Inferior parietal cortex (tissue), 1 donor: Measurements from ENCODE around the gene RNF7.
"Not testable (repeated sequence)": the region's sequence is repeated elsewhere in the genome, so short reads cannot be mapped to it uniquely, and the experiment has no call there.

Experiments used
- DNase-seq: peaks from one replicate; pipeline ENCODE4 v3.0.0-alpha.2; 2016; ENCODE audit errors: extremely low spot score

The RNF7 gene

DNA sequence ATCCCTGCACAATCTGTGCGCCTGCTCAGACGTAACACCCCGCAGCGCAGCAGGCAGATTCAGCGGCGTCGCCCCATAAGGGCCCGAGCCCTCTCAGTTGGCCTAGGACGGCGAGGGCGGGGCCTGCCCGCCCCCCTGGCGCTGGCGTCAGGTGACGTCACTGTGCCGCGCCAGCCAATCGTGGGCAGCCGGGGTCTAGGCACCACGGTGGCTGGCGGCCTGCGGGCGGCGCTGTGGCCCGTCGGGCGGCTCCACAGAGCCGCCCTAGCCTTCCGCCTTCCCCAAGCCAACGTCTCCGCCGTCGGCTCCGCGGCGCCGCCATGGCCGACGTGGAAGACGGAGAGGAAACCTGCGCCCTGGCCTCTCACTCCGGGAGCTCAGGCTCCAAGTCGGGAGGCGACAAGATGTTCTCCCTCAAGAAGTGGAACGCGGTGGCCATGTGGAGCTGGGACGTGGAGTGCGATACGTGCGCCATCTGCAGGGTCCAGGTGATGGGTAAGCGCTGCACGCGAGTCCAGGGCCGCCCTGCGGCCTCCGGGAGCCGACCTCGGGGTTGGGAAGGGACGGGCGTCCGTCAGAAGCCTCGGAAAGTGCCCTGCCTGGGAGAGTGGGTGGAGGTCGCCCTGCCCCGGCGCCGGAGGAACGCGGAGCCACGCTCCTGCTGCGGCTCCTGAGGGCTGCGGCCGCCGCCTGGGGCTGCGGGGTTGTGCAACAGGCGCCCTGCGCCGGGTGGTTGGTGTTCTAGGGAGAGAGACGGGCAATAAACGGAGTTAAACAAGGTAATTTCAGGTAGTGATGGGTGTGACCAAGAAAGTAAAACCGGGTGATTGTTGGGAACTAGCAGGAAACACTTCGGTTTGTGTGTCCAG, at the start of gene RNF7:
Gene RNF7, plus strand, starts transcription at position 277 of the 869 bp plus-strand sequence. Its CDS starts 44 bp downstream, at position 321.
- DNase-seq = peak; percentile 96

GRCh38 chr3:141690431-141691072, 47.5 kb upstream of the RNF7 start:
- no peak for DNase-seq

DNA sequence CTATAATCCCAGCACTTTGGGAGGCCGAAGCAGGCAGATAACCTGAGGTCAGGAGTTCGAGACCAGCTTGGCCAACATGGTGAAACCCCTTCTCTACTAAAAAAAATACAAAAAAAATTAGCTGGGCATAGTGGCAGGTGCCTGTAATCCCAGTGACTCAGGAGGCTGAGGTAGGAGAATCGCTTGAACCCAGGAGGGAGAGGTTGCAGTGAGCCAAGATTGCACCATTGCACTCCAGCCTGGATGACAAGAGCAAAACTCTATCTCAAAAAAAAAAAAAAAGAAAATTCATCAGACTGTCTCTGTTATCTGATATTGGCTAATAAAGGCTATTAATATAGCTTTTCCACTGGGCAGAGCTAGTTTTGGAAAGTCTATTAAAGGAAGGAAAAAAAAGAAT, 46.6 kb upstream of the RNF7 start:
- DNase-seq = not testable (repeated sequence)

GRCh38 chr3:141692973-141693372, 45.1 kb upstream of the RNF7 start:
- not testable (repeated sequence) for DNase-seq

DNA sequence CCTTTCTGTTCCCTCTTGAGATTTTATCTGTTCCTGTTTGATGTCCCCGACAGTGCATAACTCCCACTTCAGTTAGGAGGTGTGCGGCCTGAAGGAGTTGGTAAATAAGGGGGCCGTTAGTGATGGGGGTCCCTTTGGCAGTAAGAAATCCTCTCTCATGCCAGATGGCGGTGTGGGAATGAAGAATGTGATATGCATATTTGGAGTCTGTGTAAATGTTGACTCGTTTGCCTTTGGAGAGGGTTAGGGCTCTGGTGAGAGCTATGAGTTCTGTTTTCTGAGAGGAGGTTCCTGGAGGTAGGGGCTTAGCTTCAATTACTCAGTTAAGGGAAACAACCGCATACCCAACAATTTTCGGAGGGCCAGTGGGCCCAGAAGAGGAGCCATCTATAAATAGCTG, 38.8 kb upstream of the RNF7 start:
- no peak for DNase-seq

DNA sequence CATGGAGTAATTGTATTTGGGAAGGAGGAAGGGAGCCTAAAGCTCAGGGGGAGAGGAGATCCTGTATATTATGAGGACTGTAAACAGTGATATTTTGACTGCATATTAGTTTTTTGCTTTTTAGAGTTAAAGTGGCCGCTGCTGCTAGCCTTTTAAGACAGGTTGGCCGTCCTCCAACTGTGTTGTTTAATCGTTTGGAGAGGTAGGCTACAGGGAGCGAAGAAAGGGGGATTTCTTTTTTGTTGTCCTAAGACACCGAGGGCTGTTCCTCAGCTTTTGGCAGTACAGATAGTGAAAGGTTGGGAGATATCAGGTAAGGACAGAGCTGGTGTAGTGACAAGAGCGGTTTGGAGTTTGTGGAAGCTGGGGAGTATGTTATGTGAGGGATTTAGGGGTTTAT, 38.2 kb upstream of the RNF7 start:
- DNase-seq = no peak

- not testable (repeated sequence) for DNase-seq
These were observed 34.7 kb upstream of the RNF7 start for GRCh38 chr3:141703367-141703766.

GRCh38 chr3:141707741-141708203, 30.3 kb upstream of the RNF7 start:
- DNase-seq = no peak

DNA sequence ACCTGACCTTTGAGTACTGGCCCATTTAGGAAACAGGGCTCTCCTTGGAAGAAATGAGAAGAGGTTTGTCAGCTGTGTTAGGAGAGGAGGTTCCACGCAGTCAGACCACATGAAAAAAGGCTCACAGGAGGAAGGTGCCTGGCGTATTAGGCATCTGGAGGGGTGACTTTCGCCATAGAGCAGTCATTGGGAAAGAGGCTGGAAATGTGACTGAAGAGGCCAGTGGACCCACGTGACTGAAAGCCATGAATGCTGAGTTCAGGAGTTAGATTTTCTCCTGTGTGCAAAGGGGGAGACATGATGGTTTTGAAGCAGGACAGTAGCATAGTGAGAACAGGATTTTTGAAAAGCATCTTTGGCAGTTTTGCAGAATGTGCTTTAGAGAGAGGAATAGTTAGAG, 29.7 kb upstream of the RNF7 start:
- no peak for DNase-seq

DNA sequence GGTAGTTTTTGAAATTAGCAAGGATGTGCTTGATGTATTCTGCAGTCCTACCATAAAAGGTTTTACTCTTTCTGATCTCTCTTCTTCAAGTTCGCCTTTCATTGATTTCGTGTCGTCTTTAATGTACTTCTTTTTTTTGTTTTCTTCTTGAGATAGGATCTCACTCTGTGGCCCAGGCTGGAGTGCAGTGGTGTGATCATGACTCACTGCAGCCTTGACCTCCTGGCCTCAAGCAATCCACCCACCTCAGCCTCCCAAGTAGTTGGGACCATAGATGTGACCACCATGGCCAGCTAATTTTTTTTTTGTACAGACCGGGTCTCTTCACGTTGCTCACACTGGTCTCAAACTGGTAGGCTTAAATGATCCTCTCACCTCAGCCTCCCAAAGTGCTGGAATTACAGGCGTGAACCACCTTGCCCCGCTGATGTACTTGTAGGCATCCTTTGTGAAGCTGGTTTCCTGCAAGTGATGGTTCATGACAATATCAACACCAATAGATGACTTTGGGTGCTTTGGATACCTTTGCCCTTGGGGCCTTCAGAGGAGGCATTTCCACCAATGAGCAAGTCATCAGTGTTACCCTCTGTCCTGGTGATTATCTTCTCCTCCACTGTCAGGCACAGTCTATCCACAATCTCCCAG, 28.9 kb upstream of the RNF7 start:
- DNase-seq = no peak

DNA sequence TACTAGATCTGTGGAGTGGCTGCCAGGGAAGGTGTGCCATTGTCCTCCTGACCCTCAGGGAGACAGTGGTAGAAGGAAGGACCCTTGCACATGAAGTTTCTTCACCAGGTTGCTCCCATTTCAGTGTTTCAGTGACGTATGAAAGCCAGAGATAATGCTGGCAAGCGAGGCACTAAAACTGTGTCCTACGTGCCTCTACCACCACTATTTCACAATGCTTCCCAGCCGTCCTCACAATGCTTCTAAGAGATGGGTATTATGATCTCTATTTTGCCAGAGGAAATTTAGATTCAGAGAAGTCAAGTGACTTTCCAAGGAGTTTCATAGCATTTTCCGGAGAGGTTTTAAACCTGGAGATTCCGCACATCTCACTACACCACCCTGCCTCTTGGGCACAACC, 28.0 kb upstream of the RNF7 start:
- no peak for DNase-seq

- DNase-seq = no peak
These were observed 27.0 kb upstream of the RNF7 start for GRCh38 chr3:141710888-141711616.

DNA sequence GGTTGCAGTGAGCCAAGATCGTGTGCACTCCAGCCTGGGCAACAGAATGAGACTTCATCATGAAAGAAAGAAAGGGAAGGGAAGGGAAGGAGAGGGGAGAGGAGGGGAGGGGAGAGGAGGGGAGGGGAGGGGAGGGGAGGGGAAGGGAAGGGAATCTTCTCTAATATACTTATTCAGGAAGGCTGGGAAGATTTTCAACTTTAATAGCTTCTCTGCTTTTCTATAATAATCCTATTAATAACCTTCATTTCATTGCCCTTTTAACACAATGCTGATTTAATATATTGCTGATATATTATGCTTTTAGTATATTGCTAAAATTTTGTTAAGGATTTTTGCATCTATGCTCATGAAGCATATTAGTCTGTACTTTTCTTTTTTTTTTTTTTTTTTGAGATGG, 23.4 kb upstream of the RNF7 start:
- DNase-seq = no peak

DNA sequence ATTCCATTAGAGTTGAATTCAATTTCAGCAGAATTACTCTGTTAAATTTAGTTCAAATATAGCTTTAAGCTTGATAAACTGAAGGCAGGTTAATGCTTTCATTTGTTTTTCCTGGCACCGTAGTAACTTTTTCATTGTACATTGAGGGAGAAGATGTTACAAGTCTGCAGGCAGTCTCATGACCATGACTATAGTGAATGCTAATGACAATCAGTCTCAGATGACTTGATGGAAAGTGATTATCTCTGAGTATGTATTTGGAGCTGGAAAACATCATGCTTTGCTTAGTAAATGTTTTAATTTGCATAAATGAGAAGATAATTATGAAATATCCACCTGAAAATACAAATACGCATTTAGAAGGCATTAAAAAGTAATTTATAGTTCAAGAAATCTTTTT, 16.0 kb upstream of the RNF7 start:
- no peak for DNase-seq

DNA sequence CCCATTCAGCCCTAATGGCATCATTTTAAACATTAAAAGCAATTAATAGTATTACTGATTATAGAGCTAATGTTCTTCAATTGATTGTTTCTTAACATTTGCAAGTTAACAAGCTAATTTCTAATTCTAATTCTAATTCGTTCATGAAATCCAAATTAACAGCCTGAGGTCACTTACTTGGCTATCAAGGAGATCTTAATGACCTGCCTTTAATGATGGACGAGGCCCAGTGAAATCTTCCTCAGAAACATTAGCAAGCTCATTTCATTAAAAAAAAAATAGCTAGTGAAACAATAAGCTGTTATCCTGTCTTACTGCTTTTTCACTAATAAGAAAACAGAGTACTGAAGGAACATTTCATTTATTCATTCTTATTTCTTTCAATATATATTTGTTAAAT, 15.4 kb upstream of the RNF7 start:
- DNase-seq = no peak

GRCh38 chr3:141723255-141723654, 14.8 kb upstream of the RNF7 start:
- DNase-seq = no peak

- DNase-seq = no peak
These were observed 13.9 kb upstream of the RNF7 start for GRCh38 chr3:141724186-141724585.

- DNase-seq = no peak
These were observed 13.1 kb upstream of the RNF7 start for GRCh38 chr3:141725036-141725435.

DNA sequence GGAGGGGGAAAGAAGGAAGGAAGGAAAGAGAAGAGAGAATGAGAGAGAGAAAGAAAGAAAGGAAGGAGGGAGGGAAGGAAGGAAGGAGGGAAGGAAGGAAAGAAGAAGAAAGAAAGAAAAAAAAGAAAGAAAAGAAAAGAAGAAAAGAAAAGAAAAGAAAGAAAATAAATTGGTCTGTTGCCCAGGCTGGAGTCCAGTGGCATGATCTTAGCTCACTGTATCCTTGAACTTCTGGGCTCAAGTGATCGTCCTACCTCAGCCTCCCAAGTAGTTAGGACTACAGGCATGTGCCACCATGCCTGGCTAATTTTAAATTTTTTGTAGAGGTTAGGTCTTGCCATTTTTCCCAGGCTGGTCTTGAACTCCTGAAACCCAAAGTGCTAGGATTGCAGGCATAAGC, 11.6 kb upstream of the RNF7 start:
- DNase-seq = no peak

GRCh38 chr3:141728355-141728892, 9.7 kb upstream of the RNF7 start:
- no peak for DNase-seq

DNA sequence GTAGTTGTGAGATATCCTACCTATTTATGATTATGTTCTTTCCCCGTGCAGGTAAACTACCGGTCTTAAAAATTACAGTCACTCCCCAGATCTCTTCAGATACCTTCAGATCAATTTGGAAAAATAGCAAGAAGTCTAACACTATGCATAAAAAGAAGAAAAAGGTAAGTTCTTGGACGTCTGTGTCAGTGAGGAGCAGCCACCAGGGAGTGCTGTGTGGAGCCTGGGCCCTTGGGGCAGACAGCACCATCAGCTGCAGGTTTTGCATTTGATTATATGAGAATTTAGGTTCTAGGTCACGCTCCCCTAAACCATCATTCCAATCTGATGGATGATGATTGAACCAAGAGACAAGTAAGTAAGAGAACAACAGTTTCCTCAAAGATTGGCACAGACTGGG, 8.9 kb upstream of the RNF7 start:
- no peak for DNase-seq

GRCh38 chr3:141735176-141735575, 2.9 kb upstream of the RNF7 start:
- no peak for DNase-seq
